ENCODE data around the gene RASD1.

RASD1 gene

DNA sequence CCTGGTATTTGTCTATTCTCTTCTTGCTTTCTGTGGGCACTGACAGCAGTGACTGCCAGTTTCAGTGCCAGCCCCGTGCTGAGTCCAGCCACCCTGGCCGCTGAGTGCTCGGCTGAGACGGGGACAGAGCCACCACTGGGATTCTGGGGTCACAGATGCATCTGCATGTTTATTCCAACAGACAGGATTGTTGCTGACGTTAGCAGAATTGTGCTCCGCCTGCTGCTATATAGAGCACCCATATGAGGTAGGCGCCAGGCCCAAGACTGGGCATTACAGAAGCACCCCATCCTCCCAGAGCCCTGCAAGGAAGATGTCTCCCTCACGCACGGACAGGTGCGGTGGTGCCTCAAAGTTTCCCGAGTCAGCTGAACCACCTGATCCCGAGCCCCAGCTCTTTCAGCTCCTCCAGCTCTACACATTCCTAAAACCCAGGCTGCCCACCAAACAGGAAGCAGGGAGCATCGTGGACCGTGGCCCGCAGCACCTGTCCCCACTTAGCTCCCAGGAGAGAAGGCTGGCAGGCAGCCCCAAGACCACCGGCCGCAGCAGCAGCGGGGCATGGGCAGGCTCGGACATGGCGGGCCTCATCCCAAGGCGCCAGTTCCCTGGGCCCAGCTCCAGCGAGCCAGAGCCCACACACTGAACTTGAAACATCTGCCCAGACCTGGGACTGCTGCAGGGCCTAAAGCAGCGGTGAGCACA is 44.9 kb upstream of the RASD1 start:
- H3K36me3 ChIP-seq (replicated peaks) = no peaks in the 10 kb centered on the region
- TF ChIP-seq, protein P1, sequence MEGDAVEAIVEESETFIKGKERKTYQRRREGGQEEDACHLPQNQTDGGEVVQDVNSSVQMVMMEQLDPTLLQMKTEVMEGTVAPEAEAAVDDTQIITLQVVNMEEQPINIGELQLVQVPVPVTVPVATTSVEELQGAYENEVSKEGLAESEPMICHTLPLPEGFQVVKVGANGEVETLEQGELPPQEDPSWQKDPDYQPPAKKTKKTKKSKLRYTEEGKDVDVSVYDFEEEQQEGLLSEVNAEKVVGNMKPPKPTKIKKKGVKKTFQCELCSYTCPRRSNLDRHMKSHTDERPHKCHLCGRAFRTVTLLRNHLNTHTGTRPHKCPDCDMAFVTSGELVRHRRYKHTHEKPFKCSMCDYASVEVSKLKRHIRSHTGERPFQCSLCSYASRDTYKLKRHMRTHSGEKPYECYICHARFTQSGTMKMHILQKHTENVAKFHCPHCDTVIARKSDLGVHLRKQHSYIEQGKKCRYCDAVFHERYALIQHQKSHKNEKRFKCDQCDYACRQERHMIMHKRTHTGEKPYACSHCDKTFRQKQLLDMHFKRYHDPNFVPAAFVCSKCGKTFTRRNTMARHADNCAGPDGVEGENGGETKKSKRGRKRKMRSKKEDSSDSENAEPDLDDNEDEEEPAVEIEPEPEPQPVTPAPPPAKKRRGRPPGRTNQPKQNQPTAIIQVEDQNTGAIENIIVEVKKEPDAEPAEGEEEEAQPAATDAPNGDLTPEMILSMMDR (IDR thresholded peaks at IDR 0.05; ENCODE audit: low read depth, low read length, missing control alignments) = no peak
- H3K4me3 ChIP-seq (ENCODE audit: low read depth, low read length) = no peak overlapping the region
- H3K27ac ChIP-seq = no peak overlapping the region
- in situ Hi-C loops (cut with HindIII; ENCODE audit: low pct_ligation_motif_present, low sequenced_read_pairs) = no loop called here
- DNase-seq = no peak
- H3K27me3 ChIP-seq (replicated peaks) = no peaks in the 10 kb centered on the region

- TF ChIP-seq, protein P1 (IDR thresholded peaks at IDR 0.05; ENCODE audit: low read depth, low read length, missing control alignments) = no peak
- no peak for DNase-seq
- Histone ChIP-seq H3K27ac (no peak overlapping the region), H3K4me3 (ENCODE audit: low read depth, low read length) (no peak overlapping the region), H3K27me3 (replicated peaks) (no peaks in the 10 kb centered on the region), H3K36me3 (replicated peaks) (no peaks in the 10 kb centered on the region)
- in situ Hi-C loops (cut with HindIII; ENCODE audit: low pct_ligation_motif_present, low sequenced_read_pairs) = no loop called here
Measured at GRCh38 chr17:17540278-17540906, 44.2 kb upstream of the RASD1 start.

DNA sequence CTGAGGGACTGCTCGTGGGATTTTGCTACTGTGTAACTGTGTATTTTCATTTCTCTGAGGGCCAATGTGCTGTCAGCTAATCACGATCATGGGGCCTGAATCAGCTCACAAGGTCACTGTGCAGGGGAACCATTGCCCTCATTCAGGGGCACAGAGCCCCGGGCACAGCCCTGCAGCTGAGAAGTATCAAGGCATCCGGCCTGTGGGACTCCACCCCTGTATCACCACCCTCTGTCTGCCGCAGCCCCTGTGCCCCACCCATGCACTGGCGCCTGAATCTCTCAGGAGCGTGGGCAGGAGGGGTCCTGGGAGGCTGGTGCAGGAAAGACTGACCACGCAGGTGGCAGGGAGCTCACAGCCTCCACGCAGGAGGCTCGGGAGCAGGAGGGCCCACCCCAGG is 43.4 kb upstream of the RASD1 start:
- Histone ChIP-seq H3K27ac (no peak overlapping the region), H3K36me3 (replicated peaks) (no peaks in the 10 kb centered on the region), H3K27me3 (replicated peaks) (no peaks in the 10 kb centered on the region), H3K4me3 (ENCODE audit: low read depth, low read length) (no peak overlapping the region)
- no peak for DNase-seq
- in situ Hi-C loops (cut with HindIII; ENCODE audit: low pct_ligation_motif_present, low sequenced_read_pairs) = no loop called here
- TF ChIP-seq, protein P1 (IDR thresholded peaks at IDR 0.05; ENCODE audit: low read depth, low read length, missing control alignments) = no peak

DNA sequence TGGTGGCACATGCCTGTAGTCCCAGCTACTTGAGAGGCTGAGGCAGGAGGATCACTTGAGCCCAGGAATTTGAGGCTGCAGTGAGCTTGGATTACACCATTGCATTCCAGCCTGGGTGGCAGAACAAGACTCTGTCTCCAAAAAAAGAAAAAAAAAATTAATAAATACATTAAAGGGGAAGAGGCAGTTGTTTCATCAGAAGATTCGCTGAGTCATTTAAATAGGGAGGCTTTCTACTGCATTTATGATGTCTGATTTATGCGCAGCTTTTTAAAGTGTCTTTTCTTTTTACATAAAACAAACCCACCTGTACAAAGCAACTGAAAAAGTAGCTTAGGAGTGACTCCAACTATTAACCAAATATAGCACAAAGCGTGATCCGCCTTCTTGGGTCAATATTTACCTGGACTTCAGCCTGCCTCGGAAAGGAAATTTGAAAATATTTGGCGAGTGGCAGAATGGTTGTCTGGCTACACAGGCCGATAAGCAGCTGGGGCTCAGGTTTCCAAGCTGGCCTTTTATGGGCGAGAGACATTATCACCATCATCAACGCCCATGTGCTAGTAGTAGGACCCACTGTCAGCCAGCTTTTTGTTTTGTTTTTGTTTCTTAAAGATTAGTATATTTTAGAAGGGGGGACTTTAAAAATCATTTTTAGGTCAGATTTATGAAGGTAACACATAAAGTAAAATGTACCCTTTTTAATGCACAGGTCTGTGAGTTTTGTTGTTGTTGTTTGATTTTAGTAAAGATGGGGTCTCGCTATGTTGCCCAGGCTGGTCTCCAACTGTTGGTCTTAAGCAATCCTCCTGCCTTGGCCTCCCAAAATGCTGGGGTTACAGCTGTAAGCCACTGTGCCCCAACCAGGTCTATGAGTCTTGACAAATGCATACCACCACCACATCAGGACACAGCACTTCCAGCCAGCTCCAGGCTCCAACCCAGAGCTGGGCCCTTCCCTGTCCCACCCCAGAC is 42.5 kb upstream of the RASD1 start:
- H3K27ac ChIP-seq = no peak overlapping the region
- no peaks in the 10 kb centered on the region for H3K27me3 ChIP-seq (replicated peaks)
- H3K36me3 ChIP-seq (replicated peaks) = no peaks in the 10 kb centered on the region
- TF ChIP-seq, protein P1 (IDR thresholded peaks at IDR 0.05; ENCODE audit: low read depth, low read length, missing control alignments) = no peak
- no peak for DNase-seq
- in situ Hi-C loops (cut with HindIII; ENCODE audit: low pct_ligation_motif_present, low sequenced_read_pairs) = no loop called here
- H3K4me3 ChIP-seq (ENCODE audit: low read depth, low read length) = no peak overlapping the region

DNA sequence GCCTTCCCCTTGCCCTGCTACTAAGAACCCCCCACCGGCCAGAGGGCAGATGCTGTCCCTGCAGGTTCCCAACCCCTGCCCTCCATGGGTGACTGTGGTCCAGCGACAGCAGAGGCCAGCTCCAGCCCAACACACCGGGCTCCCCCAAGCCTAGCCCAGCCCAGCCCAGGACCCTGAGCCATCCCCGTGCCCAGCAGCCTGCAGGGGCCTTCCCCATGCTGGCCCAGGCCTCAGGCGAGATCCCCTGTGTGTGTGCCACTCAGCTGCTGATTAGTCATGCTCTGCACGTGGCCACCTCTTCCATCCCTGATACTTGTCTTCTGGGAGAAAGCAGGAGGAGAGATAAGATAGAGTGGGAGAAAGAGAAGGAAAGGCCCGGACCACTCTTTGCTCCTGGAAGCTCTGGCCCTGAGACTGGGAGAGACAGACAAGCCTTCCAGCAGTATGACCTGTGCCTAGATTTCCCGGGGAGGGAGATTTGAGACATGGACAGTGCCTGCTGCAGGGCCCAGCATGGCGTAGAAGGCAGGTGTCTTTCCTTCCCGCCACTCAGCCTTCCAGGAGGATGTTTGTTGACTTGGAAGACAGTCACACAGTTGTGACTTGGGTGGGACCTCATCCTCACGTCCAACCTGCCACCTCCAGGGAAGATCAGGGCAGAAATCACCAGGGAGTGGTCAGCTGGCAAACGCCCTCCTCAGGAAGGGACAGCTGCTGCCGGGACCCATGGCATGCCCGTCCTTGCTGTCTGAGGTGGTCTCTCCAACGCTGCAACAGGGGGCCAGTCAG is 41.3 kb upstream of the RASD1 start:
- H3K4me3 ChIP-seq (ENCODE audit: low read depth, low read length) = no peak overlapping the region
- no peaks in the 10 kb centered on the region for H3K27me3 ChIP-seq (replicated peaks)
- no peak overlapping the region for H3K27ac ChIP-seq
- TF ChIP-seq, protein P1 (IDR thresholded peaks at IDR 0.05; ENCODE audit: low read depth, low read length, missing control alignments) = no peak
- no peaks in the 10 kb centered on the region for H3K36me3 ChIP-seq (replicated peaks)
- DNase-seq = no peak
- in situ Hi-C loops (cut with HindIII; ENCODE audit: low pct_ligation_motif_present, low sequenced_read_pairs) = no loop called here

Measured in brain microvascular endothelial cell (primary cell).